HepG2 (cell line): ENCODE results near the gene ZNF277.

Experiments used
- CTCF ChIP-seq: sonication (generic); formaldehyde crosslinking; IDR thresholded peaks from 2 replicates; pipeline ENCODE4 v1.5.0; 2020; ENCODE audit warnings: mild to moderate bottlenecking, missing genetic modification reagents, moderate library complexity
- DZIP1 ChIP-seq: sonication (generic); formaldehyde crosslinking; IDR thresholded peaks from 2 replicates; pipeline ENCODE4 v1.5.0; 2020; ENCODE audit warnings: mild to moderate bottlenecking, missing genetic modification reagents
- EHMT2 ChIP-seq: fragments of 200-600 bp; sonication (generic); IDR thresholded peaks from 2 replicates; pipeline ENCODE4 v1.7.0; 2017; ENCODE audit warnings: antibody characterized with exemption, low read depth, low read length, borderline replicate concordance
- MXD1 ChIP-seq: sonication (generic); formaldehyde crosslinking; IDR thresholded peaks from 2 replicates; pipeline ENCODE4 v1.4.0; 2020; ENCODE audit warnings: mild to moderate bottlenecking, missing genetic modification reagents
- NONO ChIP-seq, 2 experiments: fragments of 450-650 bp in 1 of 2; sonication (generic) in 1 of 2; formaldehyde crosslinking in 1 of 2; IDR thresholded peaks in 1 of 2; conservative IDR thresholded peaks in 1 of 2; 2 replicates each; pipeline versions ENCODE4 v1.6.1 to v1.8.0; 2017 to 2022; ENCODE audit warnings: mild to moderate bottlenecking in 1 of 2, missing genetic modification reagents in 1 of 2, moderate library complexity in 1 of 2
- POLR2AphosphoS5 ChIP-seq: IDR thresholded peaks from 2 replicates; pipeline ENCODE4 v1.6.1; 2012; ENCODE audit warnings: low read depth, low read length
- RBM39 ChIP-seq: fragments of 200-400 bp; formaldehyde crosslinking; IDR thresholded peaks from one replicate; pipeline ENCODE4 v1.6.1; 2018; ENCODE audit warnings: antibody characterized with exemption, mild to moderate bottlenecking, low read depth, low read length; ENCODE audit not compliant: poor library complexity, severe bottlenecking
- SALL2 ChIP-seq: sonication (generic); formaldehyde crosslinking; IDR thresholded peaks from 2 replicates; pipeline ENCODE4 v1.8.1; 2023; ENCODE audit warnings: mild to moderate bottlenecking, missing genetic modification reagents, inconsistent platforms
- SP1 ChIP-seq, 2 experiments: fragments of 450-650 bp in 1 of 2; sonication (generic) in 1 of 2; formaldehyde crosslinking in 1 of 2; IDR thresholded peaks; 2 replicates each; pipeline versions ENCODE4 v1.4.0 to v1.6.1; 2016 to 2020; ENCODE audit warnings: missing genetic modification reagents in 1 of 2
- YY1 ChIP-seq: IDR thresholded peaks from 2 replicates; pipeline ENCODE4 v1.6.1; 2011; ENCODE audit warnings: low read length, low read depth, moderate library complexity, mild to moderate bottlenecking; ENCODE audit not compliant: insufficient read depth, insufficient replicate concordance
- ZBTB42 ChIP-seq: sonication (generic); formaldehyde crosslinking; IDR thresholded peaks from 2 replicates; pipeline ENCODE4 v1.5.0; 2020; ENCODE audit warnings: mild to moderate bottlenecking, missing genetic modification reagents

GRCh38 chr7:112300831-112301407 lies 94.4 kb downstream of the ZNF277 start:
- TF ChIP-seq POLR2AphosphoS5: no peak
- TF ChIP-seq YY1: no peak
- no peak for TF ChIP-seq RBM39
- no peak for TF ChIP-seq EHMT2
- no peak for TF ChIP-seq ZBTB42 (CRISPR knock-in tag)
- TF ChIP-seq NONO (IDR thresholded peaks at IDR 0.05): no peak
- no peak for TF ChIP-seq NONO (CRISPR knock-in tag; conservative IDR thresholded peaks at IDR 0.05)
- TF ChIP-seq CTCF: no peak
- TF ChIP-seq SP1 (IDR thresholded peaks at IDR 0.05): no peak
- TF ChIP-seq SP1 (CRISPR knock-in tag; IDR thresholded peaks at IDR 0.05): no peak
- no peak for TF ChIP-seq SALL2
- TF ChIP-seq DZIP1 (CRISPR knock-in tag): no peak
- TF ChIP-seq MXD1 (CRISPR knock-in tag): no peak
